ENCODE results near the gene KLF6. TPM values are rescaled to one million over a fixed set of nuclear protein-coding genes. Genes with fewer than 3 reads are reported as not detected.

The KLF6 gene
- total and polyA plus RNA-seq, 9 of the 15 experiments (the other 6 are each of a cell fraction or from before 2014, with no cell fraction given), result 3.2 to 23.9 (median 8.0) TPM

GRCh38 chr10:3828404-3829155 lies 43.6 kb upstream of the KLF6 start (continued):
- TF ChIP-seq BCLAF1 (IDR thresholded peaks at IDR 0.05; ENCODE audit: borderline replicate concordance in 1 of 2, control insufficient read depth in 1 of 2, low read depth in 2 of 2, low read length in 1 of 2), result no peak
- TF ChIP-seq, protein P1, sequence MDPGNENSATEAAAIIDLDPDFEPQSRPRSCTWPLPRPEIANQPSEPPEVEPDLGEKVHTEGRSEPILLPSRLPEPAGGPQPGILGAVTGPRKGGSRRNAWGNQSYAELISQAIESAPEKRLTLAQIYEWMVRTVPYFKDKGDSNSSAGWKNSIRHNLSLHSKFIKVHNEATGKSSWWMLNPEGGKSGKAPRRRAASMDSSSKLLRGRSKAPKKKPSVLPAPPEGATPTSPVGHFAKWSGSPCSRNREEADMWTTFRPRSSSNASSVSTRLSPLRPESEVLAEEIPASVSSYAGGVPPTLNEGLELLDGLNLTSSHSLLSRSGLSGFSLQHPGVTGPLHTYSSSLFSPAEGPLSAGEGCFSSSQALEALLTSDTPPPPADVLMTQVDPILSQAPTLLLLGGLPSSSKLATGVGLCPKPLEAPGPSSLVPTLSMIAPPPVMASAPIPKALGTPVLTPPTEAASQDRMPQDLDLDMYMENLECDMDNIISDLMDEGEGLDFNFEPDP (CRISPR knock-in tag; IDR thresholded peaks at IDR 0.05), result no peak
- no peak for TF ChIP-seq ZNF79 (CRISPR knock-in tag; IDR thresholded peaks at IDR 0.05; ENCODE audit: low read depth)
- no peak for TF ChIP-seq CTBP1 (IDR thresholded peaks at IDR 0.05; ENCODE audit: borderline replicate concordance)
- peak; percentile 37; the same call in 1 of the 2 replicates for TF ChIP-seq FOSL1 (tag; conservative IDR thresholded peaks at IDR 0.05)
- TF ChIP-seq HDAC1 (IDR thresholded peaks at IDR 0.05), result peak in 1 of 2 experiments; percentile 63; a peak in 2 of 4 replicates
- no peak for TF ChIP-seq SMC3 (conservative IDR thresholded peaks at IDR 0.05; ENCODE audit: insufficient read depth, low read depth, low read length)
- no peak for TF ChIP-seq ELK3 (CRISPR knock-in tag; IDR thresholded peaks at IDR 0.05)
- no peak for TF ChIP-seq CHD1 (IDR thresholded peaks at IDR 0.05; ENCODE audit: low read length)
- no peak for TF ChIP-seq ZNF274 (IDR thresholded peaks at IDR 0.05; ENCODE audit: borderline replicate concordance, low read depth, low read length)
- no peak for TF ChIP-seq NFATC3 (IDR thresholded peaks at IDR 0.05)
- peak; percentile 84; the same call in 1 of the 2 replicates for TF ChIP-seq HDGF (IDR thresholded peaks at IDR 0.05)
- no peak for TF ChIP-seq MECOM (CRISPR knock-in tag; IDR thresholded peaks at IDR 0.05)
- no peak for TF ChIP-seq STAT5B (CRISPR knock-in tag; IDR thresholded peaks at IDR 0.05)
- no peak for TF ChIP-seq ZNF695 (CRISPR knock-in tag; IDR thresholded peaks at IDR 0.05)
- TF ChIP-seq EHMT2 (IDR thresholded peaks at IDR 0.05), result no peak
- peak; percentile 41 for TF ChIP-seq CXXC5 (CRISPR knock-in tag; IDR thresholded peaks at IDR 0.05)
- TF ChIP-seq EGR1 (conservative IDR thresholded peaks at IDR 0.05), result peak; percentile 67
- no peak for TF ChIP-seq MLX (CRISPR knock-in tag; conservative IDR thresholded peaks at IDR 0.05)
- peak; percentile 14; the same call in 1 of the 2 replicates for TF ChIP-seq LEF1 (IDR thresholded peaks at IDR 0.05)

Measured in K562 (cell line).